GM12878 (cell line): ENCODE data around the gene NLGN1. TPM values are rescaled to one million over a fixed set of nuclear protein-coding genes. Genes with fewer than 3 reads are reported as not detected.

ENCODE experiments used
- ATAC-seq: fragments of 200-7000 bp; cut with Tn5 transposase; 3 replicates; pipeline ENCODE4 v1.9.1; 2020; ENCODE audit warnings: mild to moderate bottlenecking, moderate library complexity
- BruUV-seq: library from RNA; stranded (reverse); fragments of 400-500 nt; replicated peaks from 2 replicates; lab custom pipeline; 2021; lab: Mats Ljungman, UMichigan
- CTCF ChIA-PET: fragments of 300-600 bp; sonication (Branson Sonifier 250); formaldehyde crosslinking; extraction: SDS; loops from one replicate; lab custom pipeline; 2021; ENCODE audit warnings: inconsistent platforms; lab: Yijun Ruan, JAX
- POLR2A ChIA-PET: fragments of 350-600 bp; formaldehyde crosslinking; extraction: SDS; loops from one replicate; lab custom pipeline; 2021; ENCODE audit warnings: inconsistent platforms; lab: Charles Lee
- RAD21 ChIA-PET: fragments of 300-600 bp; sonication (Branson Sonifier 250); formaldehyde crosslinking; loops from one replicate; lab custom pipeline; 2023; ENCODE audit warnings: antibody characterized with exemption; ENCODE audit not compliant: unreplicated experiment; lab: Charles Lee
- SMC1A ChIA-PET: fragments of 300-600 bp; sonication (Branson Sonifier 250); formaldehyde crosslinking; loops from one replicate; lab custom pipeline; 2023; ENCODE audit not compliant: unreplicated experiment, uncharacterized antibody; lab: Charles Lee
- DNase-seq: peaks from one replicate; pipeline ENCODE4 v3.0.0-alpha.2; 2011; ENCODE audit warnings: low read depth, low spot score
- FAIRE-seq: peaks from 3 replicates; lab custom pipeline; 2011; peaks lifted over from hg19 to GRCh38; lab: Jason Lieb, UNC
- H2AFZ ChIP-seq: 2 replicates; pipeline ENCODE4 v1.6.0; 2011; ENCODE audit warnings: low read depth, low read length, control low read depth; ENCODE audit not compliant: control insufficient read depth
- H3K27ac ChIP-seq: 2 replicates; pipeline ENCODE4 v1.5.1; 2011; ENCODE audit warnings: control low read depth; ENCODE audit not compliant: control insufficient read depth, insufficient read depth
- H3K27me3 ChIP-seq, 2 experiments: replicated peaks in 1 of 2; 2 replicates each; pipeline versions ENCODE4 v1.6.0 to v1.6.1; 2011; ENCODE audit warnings: low read length in 1 of 2; ENCODE audit not compliant: control insufficient read depth in 2 of 2, insufficient read depth in 2 of 2
- H3K36me3 ChIP-seq, 2 experiments: 2 replicates each; pipeline ENCODE4 v1.5.1; 2011; ENCODE audit warnings: low read length in 1 of 2; ENCODE audit not compliant: control insufficient read depth in 2 of 2, insufficient read depth in 2 of 2
- H3K4me1 ChIP-seq: 2 replicates; pipeline ENCODE4 v1.6.1; 2011; ENCODE audit warnings: mild to moderate bottlenecking, low read length, moderate library complexity, mixed read lengths; ENCODE audit not compliant: control insufficient read depth, insufficient read depth
- H3K4me2 ChIP-seq: 2 replicates; pipeline ENCODE4 v1.6.0; 2011; ENCODE audit warnings: control low read depth; ENCODE audit not compliant: control insufficient read depth, insufficient read depth
- H3K4me3 ChIP-seq: fragments of 200-600 bp; sonication (generic); 2 replicates; pipeline ENCODE4 v1.5.1; 2016
- H3K79me2 ChIP-seq: 2 replicates; pipeline ENCODE4 v1.6.0; 2011; ENCODE audit warnings: low read length; ENCODE audit not compliant: control insufficient read depth, insufficient read depth
- H3K9ac ChIP-seq: 2 replicates; pipeline ENCODE4 v1.8.0; 2011; ENCODE audit warnings: low read length, control low read depth, mixed read lengths; ENCODE audit not compliant: control insufficient read depth, insufficient read depth
- H3K9me3 ChIP-seq: replicated peaks from 3 replicates; pipeline ENCODE4 v1.5.1; 2011; ENCODE audit warnings: mild to moderate bottlenecking, low read length; ENCODE audit not compliant: control insufficient read depth, insufficient read depth
- H4K20me1 ChIP-seq: 2 replicates; pipeline ENCODE4 v1.6.0; 2011; ENCODE audit not compliant: control insufficient read depth, insufficient read depth
- ATF7 ChIP-seq: fragments of 450-650 bp; IDR thresholded peaks from 2 replicates; pipeline ENCODE4 v1.6.1; 2016; ENCODE audit warnings: low read depth, mild to moderate bottlenecking
- CHD1 ChIP-seq: IDR thresholded peaks from 2 replicates; pipeline ENCODE4 v1.6.1; 2012; ENCODE audit warnings: low read depth, low read length, improper control_type of control experiment
- ESRRA ChIP-seq: IDR thresholded peaks from 2 replicates; pipeline ENCODE4 v1.6.1; 2012; ENCODE audit warnings: mild to moderate bottlenecking, low read length, improper control_type of control experiment
- PAX5 ChIP-seq: IDR thresholded peaks from 2 replicates; pipeline ENCODE4 v1.6.1; 2011; ENCODE audit warnings: low read depth, low read length, borderline replicate concordance
- PKNOX1 ChIP-seq: fragments of 450-650 bp; IDR thresholded peaks from 2 replicates; pipeline ENCODE4 v1.6.1; 2016; ENCODE audit warnings: mild to moderate bottlenecking
- POLR2A ChIP-seq: IDR thresholded peaks from 2 replicates; pipeline ENCODE4 v1.6.1; 2011; ENCODE audit warnings: low read depth, mild to moderate bottlenecking, low read length
- POLR2AphosphoS2 ChIP-seq: IDR thresholded peaks from 2 replicates; pipeline ENCODE4 v1.6.1; 2011; ENCODE audit warnings: low read depth, mild to moderate bottlenecking, low read length, improper control_type of control experiment, moderate library complexity
- RB1 ChIP-seq: fragments of 450-650 bp; formaldehyde crosslinking; IDR thresholded peaks from 2 replicates; pipeline ENCODE4 v1.6.1; 2017; ENCODE audit warnings: mild to moderate bottlenecking, borderline replicate concordance
- ZZZ3 ChIP-seq: IDR thresholded peaks from 2 replicates; pipeline ENCODE4 v1.6.1; 2011; ENCODE audit warnings: low read depth; ENCODE audit not compliant: control insufficient read depth, insufficient read length
- in situ Hi-C: fragments of 300-500 bp; cut with MboI; formaldehyde crosslinking; loops from 9 replicates; pipeline ENCODE4 v1.14.3; 2018; ENCODE audit warnings: mixed read lengths
- intact Hi-C: fragments of 100-400 bp; cut with micrococcal nuclease; formaldehyde crosslinking; loops from one replicate; pipeline ENCODE4 v1.14.2; 2022; ENCODE audit not compliant: unreplicated experiment
- polyA plus RNA-seq, 11 experiments: library from polyadenylated mRNA; depleted of rRNA in 4 of 11; unstranded in 6 of 11; stranded (reverse) in 5 of 11; fragments of >200 nt; fragmentation: Nextera tagmentation in 4 of 11; fragmentation: Illumina TruSeq in 1 of 11; extraction: Ambion mirVana in 4 of 11; extraction: Trizol in 1 of 11; gene quantifications; 1 replicate in 1 of 11; 2 replicates in 10 of 11; pipeline versions ENCODE4 v1.2.1 to v1.2.3, GENCODE V29; 2011 to 2016; ENCODE audit warnings: inconsistent platforms in 2 of 11, missing spikeins in 2 of 11, low read depth in 1 of 11
- total RNA-seq, 4 experiments: library from RNA; depleted of rRNA in 3 of 4; stranded (reverse); fragments of >200 nt in 3 of 4; fragmentation: Illumina TruSeq in 1 of 4; extraction: Trizol in 1 of 4; gene quantifications; 2 replicates each; pipeline versions ENCODE4 v1.2.1 to v1.2.3, GENCODE V29; 2013 to 2021
- TF ChIP-seq, protein P1 (sequence below): fragments of 150-350 bp; IDR thresholded peaks from 2 replicates; pipeline ENCODE4 v1.6.1; 2016; ENCODE audit warnings: low read depth, low read length
- TF ChIP-seq, protein P2 (sequence below): IDR thresholded peaks from 2 replicates; pipeline ENCODE4 v1.6.1; 2012; ENCODE audit warnings: mild to moderate bottlenecking, low read depth, low read length

The NLGN1 gene
- total and polyA plus RNA-seq, 10 of the 15 experiments (the other 5 are each of a cell fraction or from before 2014, with no cell fraction given) = not detected

GRCh38 chr3:173404156-173404555 lies 6.6 kb downstream of the NLGN1 start (continued):
- TF ChIP-seq, protein P1, sequence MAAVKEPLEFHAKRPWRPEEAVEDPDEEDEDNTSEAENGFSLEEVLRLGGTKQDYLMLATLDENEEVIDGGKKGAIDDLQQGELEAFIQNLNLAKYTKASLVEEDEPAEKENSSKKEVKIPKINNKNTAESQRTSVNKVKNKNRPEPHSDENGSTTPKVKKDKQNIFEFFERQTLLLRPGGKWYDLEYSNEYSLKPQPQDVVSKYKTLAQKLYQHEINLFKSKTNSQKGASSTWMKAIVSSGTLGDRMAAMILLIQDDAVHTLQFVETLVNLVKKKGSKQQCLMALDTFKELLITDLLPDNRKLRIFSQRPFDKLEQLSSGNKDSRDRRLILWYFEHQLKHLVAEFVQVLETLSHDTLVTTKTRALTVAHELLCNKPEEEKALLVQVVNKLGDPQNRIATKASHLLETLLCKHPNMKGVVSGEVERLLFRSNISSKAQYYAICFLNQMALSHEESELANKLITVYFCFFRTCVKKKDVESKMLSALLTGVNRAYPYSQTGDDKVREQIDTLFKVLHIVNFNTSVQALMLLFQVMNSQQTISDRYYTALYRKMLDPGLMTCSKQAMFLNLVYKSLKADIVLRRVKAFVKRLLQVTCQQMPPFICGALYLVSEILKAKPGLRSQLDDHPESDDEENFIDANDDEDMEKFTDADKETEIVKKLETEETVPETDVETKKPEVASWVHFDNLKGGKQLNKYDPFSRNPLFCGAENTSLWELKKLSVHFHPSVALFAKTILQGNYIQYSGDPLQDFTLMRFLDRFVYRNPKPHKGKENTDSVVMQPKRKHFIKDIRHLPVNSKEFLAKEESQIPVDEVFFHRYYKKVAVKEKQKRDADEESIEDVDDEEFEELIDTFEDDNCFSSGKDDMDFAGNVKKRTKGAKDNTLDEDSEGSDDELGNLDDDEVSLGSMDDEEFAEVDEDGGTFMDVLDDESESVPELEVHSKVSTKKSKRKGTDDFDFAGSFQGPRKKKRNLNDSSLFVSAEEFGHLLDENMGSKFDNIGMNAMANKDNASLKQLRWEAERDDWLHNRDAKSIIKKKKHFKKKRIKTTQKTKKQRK = no peak
- TF ChIP-seq POLR2A (no peak), ATF7 (no peak), CHD1 (no peak), RB1 (no peak), PAX5 (no peak), ZZZ3 (no peak), PKNOX1 (no peak)

- no peaks in the 10 kb centered on the region for H3K79me2 ChIP-seq
- no peak overlapping the region for H2AFZ ChIP-seq
- no peaks in the 10 kb centered on the region for H3K27me3 ChIP-seq
- ChIA-PET RAD21 (no interaction called here), CTCF (no interaction called here), SMC1A (no interaction called here), POLR2A (no interaction called here)
- FAIRE-seq (no peak), ATAC-seq (no peak), DNase-seq (no peak)
- H3K4me2 ChIP-seq = no peak overlapping the region
- TF ChIP-seq, protein P2, sequence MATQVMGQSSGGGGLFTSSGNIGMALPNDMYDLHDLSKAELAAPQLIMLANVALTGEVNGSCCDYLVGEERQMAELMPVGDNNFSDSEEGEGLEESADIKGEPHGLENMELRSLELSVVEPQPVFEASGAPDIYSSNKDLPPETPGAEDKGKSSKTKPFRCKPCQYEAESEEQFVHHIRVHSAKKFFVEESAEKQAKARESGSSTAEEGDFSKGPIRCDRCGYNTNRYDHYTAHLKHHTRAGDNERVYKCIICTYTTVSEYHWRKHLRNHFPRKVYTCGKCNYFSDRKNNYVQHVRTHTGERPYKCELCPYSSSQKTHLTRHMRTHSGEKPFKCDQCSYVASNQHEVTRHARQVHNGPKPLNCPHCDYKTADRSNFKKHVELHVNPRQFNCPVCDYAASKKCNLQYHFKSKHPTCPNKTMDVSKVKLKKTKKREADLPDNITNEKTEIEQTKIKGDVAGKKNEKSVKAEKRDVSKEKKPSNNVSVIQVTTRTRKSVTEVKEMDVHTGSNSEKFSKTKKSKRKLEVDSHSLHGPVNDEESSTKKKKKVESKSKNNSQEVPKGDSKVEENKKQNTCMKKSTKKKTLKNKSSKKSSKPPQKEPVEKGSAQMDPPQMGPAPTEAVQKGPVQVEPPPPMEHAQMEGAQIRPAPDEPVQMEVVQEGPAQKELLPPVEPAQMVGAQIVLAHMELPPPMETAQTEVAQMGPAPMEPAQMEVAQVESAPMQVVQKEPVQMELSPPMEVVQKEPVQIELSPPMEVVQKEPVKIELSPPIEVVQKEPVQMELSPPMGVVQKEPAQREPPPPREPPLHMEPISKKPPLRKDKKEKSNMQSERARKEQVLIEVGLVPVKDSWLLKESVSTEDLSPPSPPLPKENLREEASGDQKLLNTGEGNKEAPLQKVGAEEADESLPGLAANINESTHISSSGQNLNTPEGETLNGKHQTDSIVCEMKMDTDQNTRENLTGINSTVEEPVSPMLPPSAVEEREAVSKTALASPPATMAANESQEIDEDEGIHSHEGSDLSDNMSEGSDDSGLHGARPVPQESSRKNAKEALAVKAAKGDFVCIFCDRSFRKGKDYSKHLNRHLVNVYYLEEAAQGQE = no peak
- no peak for TF ChIP-seq ESRRA
- no peak for TF ChIP-seq POLR2AphosphoS2
- in situ Hi-C loops = no loop called here
- no peaks in the 10 kb centered on the region for H4K20me1 ChIP-seq
- intact Hi-C loops = loop anchor here (5.0 kb wide), 1 partner anchor 142 kb away; no protein-coding TSS in a partner anchor
- no peaks in the 10 kb centered on the region for H3K9me3 ChIP-seq
- H3K9ac ChIP-seq = no peak overlapping the region
- H3K4me3 ChIP-seq = no peak overlapping the region
- H3K27ac ChIP-seq = no peak overlapping the region
- H3K4me1 ChIP-seq = no peaks in the 10 kb centered on the region
- no peaks in the 10 kb centered on the region for H3K36me3 ChIP-seq
- BruUV-seq = no TSS peak
Measured at GRCh38 chr3:173410436-173410835, 12.9 kb downstream of the NLGN1 start.
